WTC11 (cell line): ENCODE results near the gene POLR3B. TPM values are rescaled to one million over a fixed set of nuclear protein-coding genes. Genes with fewer than 3 reads are reported as not detected.

Experiments
- ATAC-seq: fragments of 200-7000 bp; cut with Tn5 transposase; 2 replicates; pipeline ENCODE4 v1.10.0; 2021; ENCODE audit warnings: mild to moderate bottlenecking, moderate library complexity
- CTCF ChIA-PET: fragments of 300-600 bp; sonication (Branson Sonifier 250); formaldehyde crosslinking; loops from one replicate; lab custom pipeline; 2021; ENCODE audit warnings: antibody characterized with exemption; lab: Charles Lee
- POLR2A ChIA-PET: fragments of 350-600 bp; sonication (Branson Sonifier 250); formaldehyde crosslinking; loops from one replicate; lab custom pipeline; 2021; ENCODE audit warnings: antibody characterized with exemption; lab: Charles Lee
- DNase-seq: peaks from one replicate; pipeline ENCODE4 v3.0.0; 2021; ENCODE audit warnings: low spot score
- H3K27ac Mint-ChIP-seq: 2 replicates; pipeline ENCODE4 v1.8.0; 2021; ENCODE audit warnings: mixed read lengths
- H3K27me3 Mint-ChIP-seq: 2 replicates; pipeline ENCODE4 v1.8.0; 2021; ENCODE audit warnings: low read depth, mild to moderate bottlenecking, moderate library complexity, mixed read lengths
- H3K36me3 Mint-ChIP-seq: 2 replicates; pipeline ENCODE4 v1.8.0; 2021; ENCODE audit warnings: mixed read lengths
- H3K4me1 Mint-ChIP-seq: 2 replicates; pipeline ENCODE4 v1.8.0; 2022; ENCODE audit warnings: mixed read lengths
- H3K4me3 Mint-ChIP-seq: 2 replicates; pipeline ENCODE4 v1.8.0; 2021; ENCODE audit warnings: mild to moderate bottlenecking, moderate library complexity, mixed read lengths
- H3K9me3 Mint-ChIP-seq: 2 replicates; pipeline ENCODE4 v1.8.0; 2021; ENCODE audit warnings: mixed read lengths
- CTCF ChIP-seq: fragments of 200-600 bp; IDR thresholded peaks from 2 replicates; pipeline ENCODE4 v1.8.0; 2022; ENCODE audit warnings: antibody characterized with exemption
- GRHL2 ChIP-seq: fragments of 250-450 bp; sonication (Bioruptor Pico); IDR thresholded peaks from 2 replicates; pipeline ENCODE4 v1.8.0; 2022; ENCODE audit warnings: mild to moderate bottlenecking, moderate library complexity; ENCODE audit not compliant: insufficient replicate concordance, severe bottlenecking
- HMGA2 ChIP-seq: fragments of 250-450 bp; sonication (Bioruptor Pico); IDR thresholded peaks from 2 replicates; pipeline ENCODE4 v1.4.0; 2021; ENCODE audit warnings: mild to moderate bottlenecking, moderate library complexity
- KAT7 ChIP-seq: sonication (generic); formaldehyde crosslinking; IDR thresholded peaks from 2 replicates; pipeline ENCODE4 v1.8.1; 2023; ENCODE audit warnings: missing genetic modification reagents, mild to moderate bottlenecking, borderline replicate concordance
- NFATC4 ChIP-seq: fragments of 250-450 bp; sonication (Bioruptor Pico); IDR thresholded peaks from 2 replicates; pipeline ENCODE4 v1.9.0; 2021; ENCODE audit warnings: mild to moderate bottlenecking
- NR3C1 ChIP-seq: sonication (generic); formaldehyde crosslinking; conservative IDR thresholded peaks from 2 replicates; pipeline ENCODE4 v1.8.1; 2023; ENCODE audit warnings: low read depth, mild to moderate bottlenecking, missing genetic modification reagents
- RELA ChIP-seq: sonication (generic); formaldehyde crosslinking; IDR thresholded peaks from 2 replicates; pipeline ENCODE4 v1.8.1; 2022; ENCODE audit warnings: missing genetic modification reagents, mild to moderate bottlenecking, borderline replicate concordance
- RORB ChIP-seq: fragments of 250-450 bp; sonication (Bioruptor Pico); IDR thresholded peaks from 2 replicates; pipeline ENCODE4 v1.9.0; 2021; ENCODE audit warnings: mild to moderate bottlenecking
- SOX15 ChIP-seq: fragments of 250-450 bp; sonication (Bioruptor Pico); IDR thresholded peaks from 2 replicates; pipeline ENCODE4 v1.9.0; 2021; ENCODE audit warnings: mild to moderate bottlenecking
- TCF7 ChIP-seq: sonication (generic); formaldehyde crosslinking; IDR thresholded peaks from 2 replicates; pipeline ENCODE4 v1.8.0; 2022; ENCODE audit warnings: mild to moderate bottlenecking, low read depth, missing genetic modification reagents, moderate library complexity
- ZNF263 ChIP-seq: sonication (generic); formaldehyde crosslinking; IDR thresholded peaks from 2 replicates; pipeline ENCODE4 v1.8.1; 2022; ENCODE audit warnings: low read depth, mild to moderate bottlenecking, moderate library complexity, missing genetic modification reagents
- ZNF512 ChIP-seq: sonication (generic); formaldehyde crosslinking; IDR thresholded peaks from 2 replicates; pipeline ENCODE4 v1.8.1; 2022; ENCODE audit warnings: missing genetic modification reagents, borderline replicate concordance
- ZNF671 ChIP-seq: fragments of 250-450 bp; sonication (Bioruptor Pico); IDR thresholded peaks from 2 replicates; pipeline ENCODE4 v1.8.0; 2021; ENCODE audit warnings: mild to moderate bottlenecking
- total RNA-seq: library from RNA; stranded (reverse); gene quantifications from 3 replicates; pipeline ENCODE4 v1.2.3, GENCODE V29; 2021
- TF ChIP-seq, protein P1 (sequence below): fragments of 250-450 bp; sonication (Bioruptor Pico); conservative IDR thresholded peaks from 2 replicates; pipeline ENCODE4 v1.9.0; 2021; ENCODE audit warnings: mild to moderate bottlenecking
- TF ChIP-seq, protein P2 (sequence below): sonication (generic); formaldehyde crosslinking; IDR thresholded peaks from 2 replicates; pipeline ENCODE4 v1.8.0; 2022; ENCODE audit warnings: missing genetic modification reagents
- TF ChIP-seq, protein P3 (sequence below): sonication (generic); formaldehyde crosslinking; conservative IDR thresholded peaks from 2 replicates; pipeline ENCODE4 v1.8.1; 2023; ENCODE audit warnings: mild to moderate bottlenecking, low read depth, missing genetic modification reagents, moderate library complexity

POLR3B gene
- total RNA-seq, 1 experiment from 2014 or later: 9.0 TPM

DNA sequence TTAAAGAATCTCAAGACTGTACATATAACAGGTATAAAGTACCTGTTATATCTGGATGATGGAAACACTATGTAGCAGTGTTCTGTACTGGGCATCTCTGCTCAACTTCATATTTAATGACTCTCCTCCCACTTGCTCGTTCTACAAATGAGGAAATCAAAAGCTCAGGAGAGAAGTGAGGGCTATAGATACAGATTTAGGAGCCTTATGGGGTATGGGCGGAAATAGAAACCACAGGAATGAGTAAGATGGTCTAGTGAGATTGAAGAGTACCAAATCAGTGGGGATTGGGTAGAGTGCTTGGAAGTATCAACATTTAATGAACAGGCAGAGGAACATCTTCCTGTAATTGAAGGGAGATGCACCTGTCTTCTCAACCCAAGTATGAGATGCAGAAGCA lies 23.8 kb upstream of the POLR3B start:
- Mint-ChIP-seq H3K36me3 (peaks cover 9% of the 10 kb centered on the region), H3K4me3 (no peak overlapping the region), H3K27me3 (no peaks in the 10 kb centered on the region), H3K9me3 (peaks cover 13% of the 10 kb centered on the region), H3K27ac (no peak overlapping the region), H3K4me1 (peaks cover 32% of the 10 kb centered on the region)
- ATAC-seq (no peak), DNase-seq (no peak)
- ChIA-PET CTCF (no interaction called here), POLR2A (no interaction called here)
- TF ChIP-seq NR3C1 (CRISPR knock-in tag) (no peak), ZNF263 (CRISPR knock-in tag) (no peak), ZNF671 (CRISPR knock-in tag) (no peak), ZNF512 (no peak), SOX15 (no peak), NFATC4 (CRISPR knock-in tag) (no peak), GRHL2 (CRISPR knock-in tag) (no peak), HMGA2 (CRISPR knock-in tag) (no peak), TCF7 (no peak), CTCF (no peak)
- TF ChIP-seq, protein P1, sequence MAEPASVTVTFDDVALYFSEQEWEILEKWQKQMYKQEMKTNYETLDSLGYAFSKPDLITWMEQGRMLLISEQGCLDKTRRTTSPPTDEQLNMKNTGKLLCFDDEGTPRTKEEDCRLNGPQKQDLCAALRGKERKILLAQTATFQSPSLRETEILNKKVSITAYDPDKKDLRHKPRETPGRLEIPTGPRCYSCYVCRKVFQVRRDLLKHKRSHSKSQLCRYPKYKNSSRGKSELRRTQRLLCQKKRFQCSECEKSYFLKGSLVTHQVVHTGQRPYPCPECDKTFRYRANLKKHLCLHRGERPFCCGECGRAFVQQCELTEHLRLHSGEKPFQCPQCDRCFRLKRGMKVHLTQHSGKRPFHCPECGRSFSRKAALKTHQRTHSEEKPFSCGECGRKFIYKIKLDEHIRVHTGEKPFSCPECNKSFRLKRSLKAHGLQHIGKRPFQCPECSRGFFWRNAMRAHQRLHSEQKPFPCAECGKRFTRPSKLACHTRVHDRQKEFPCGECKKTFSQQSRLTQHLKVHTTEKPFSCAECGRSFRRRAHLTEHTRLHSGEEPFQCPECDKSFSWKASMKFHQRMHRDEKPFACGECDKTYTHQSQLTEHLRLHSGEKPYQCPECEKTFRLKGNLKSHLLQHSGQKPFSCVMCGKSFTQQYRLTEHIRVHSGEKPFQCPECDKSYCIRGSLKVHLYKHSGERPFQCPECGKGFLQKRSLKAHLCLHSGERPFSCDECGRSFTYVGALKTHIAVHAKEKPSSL (CRISPR knock-in tag): no peak
- TF ChIP-seq, protein P2, sequence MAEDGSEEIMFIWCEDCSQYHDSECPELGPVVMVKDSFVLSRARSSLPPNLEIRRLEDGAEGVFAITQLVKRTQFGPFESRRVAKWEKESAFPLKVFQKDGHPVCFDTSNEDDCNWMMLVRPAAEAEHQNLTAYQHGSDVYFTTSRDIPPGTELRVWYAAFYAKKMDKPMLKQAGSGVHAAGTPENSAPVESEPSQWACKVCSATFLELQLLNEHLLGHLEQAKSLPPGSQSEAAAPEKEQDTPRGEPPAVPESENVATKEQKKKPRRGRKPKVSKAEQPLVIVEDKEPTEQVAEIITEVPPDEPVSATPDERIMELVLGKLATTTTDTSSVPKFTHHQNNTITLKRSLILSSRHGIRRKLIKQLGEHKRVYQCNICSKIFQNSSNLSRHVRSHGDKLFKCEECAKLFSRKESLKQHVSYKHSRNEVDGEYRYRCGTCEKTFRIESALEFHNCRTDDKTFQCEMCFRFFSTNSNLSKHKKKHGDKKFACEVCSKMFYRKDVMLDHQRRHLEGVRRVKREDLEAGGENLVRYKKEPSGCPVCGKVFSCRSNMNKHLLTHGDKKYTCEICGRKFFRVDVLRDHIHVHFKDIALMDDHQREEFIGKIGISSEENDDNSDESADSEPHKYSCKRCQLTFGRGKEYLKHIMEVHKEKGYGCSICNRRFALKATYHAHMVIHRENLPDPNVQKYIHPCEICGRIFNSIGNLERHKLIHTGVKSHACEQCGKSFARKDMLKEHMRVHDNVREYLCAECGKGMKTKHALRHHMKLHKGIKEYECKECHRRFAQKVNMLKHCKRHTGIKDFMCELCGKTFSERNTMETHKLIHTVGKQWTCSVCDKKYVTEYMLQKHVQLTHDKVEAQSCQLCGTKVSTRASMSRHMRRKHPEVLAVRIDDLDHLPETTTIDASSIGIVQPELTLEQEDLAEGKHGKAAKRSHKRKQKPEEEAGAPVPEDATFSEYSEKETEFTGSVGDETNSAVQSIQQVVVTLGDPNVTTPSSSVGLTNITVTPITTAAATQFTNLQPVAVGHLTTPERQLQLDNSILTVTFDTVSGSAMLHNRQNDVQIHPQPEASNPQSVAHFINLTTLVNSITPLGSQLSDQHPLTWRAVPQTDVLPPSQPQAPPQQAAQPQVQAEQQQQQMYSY (CRISPR knock-in tag): no peak

DNA sequence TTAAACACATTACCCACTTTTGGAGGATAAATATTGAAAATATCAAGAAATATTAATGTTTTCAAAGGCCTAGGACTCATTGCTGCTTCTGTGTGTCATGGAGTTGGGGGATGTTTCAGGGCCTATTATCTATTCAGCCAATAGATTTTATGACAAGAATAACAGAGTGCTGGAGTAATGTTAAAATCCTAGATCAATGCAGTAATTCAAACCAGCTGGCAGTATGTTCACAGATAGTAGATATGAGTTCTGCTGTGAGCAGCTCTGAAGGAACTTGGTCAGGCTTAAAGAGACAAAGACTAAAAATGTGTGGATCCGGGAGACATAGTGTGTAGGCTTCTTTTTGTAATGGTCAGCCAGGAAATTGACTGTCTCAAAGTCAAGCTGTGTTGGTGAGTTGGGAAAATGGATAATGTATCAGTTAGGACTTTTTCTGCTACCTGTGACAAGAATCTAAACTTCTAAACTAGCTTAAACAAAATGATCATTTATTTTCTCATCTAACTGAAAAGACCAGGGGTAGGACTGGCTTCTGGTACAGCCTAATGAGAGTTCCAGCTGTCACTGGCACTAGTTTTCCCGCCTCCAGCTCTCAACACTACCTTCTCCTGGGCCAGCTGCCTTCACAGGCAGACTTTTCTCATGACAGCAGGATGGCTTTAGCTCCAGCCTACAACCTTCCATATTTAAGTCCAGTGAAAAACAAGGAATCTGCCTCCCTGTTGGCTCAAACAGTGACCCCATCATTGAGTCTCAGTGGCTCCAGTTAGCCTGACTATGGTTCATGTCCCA lies 16.3 kb upstream of the POLR3B start:
- ATAC-seq: no peak
- POLR2A ChIA-PET: no interaction called here
- no peak overlapping the region for H3K4me3 Mint-ChIP-seq
- H3K9me3 Mint-ChIP-seq: no peaks in the 10 kb centered on the region
- H3K36me3 Mint-ChIP-seq: no peaks in the 10 kb centered on the region
- H3K27me3 Mint-ChIP-seq: no peaks in the 10 kb centered on the region
- no peak for DNase-seq
- CTCF ChIA-PET: interaction anchor here (0.9 to 1.3 kb wide), 2 partner anchors 59 to 577 kb away, joined by 3 to 4 read pairs; no protein-coding TSS in a partner anchor
- H3K27ac Mint-ChIP-seq: no peak overlapping the region
- H3K4me1 Mint-ChIP-seq: 0 out of 2 replicates have a peak, but pooled peaks cover 3% of the 10 kb centered on the region
- TF ChIP-seq, protein P3, sequence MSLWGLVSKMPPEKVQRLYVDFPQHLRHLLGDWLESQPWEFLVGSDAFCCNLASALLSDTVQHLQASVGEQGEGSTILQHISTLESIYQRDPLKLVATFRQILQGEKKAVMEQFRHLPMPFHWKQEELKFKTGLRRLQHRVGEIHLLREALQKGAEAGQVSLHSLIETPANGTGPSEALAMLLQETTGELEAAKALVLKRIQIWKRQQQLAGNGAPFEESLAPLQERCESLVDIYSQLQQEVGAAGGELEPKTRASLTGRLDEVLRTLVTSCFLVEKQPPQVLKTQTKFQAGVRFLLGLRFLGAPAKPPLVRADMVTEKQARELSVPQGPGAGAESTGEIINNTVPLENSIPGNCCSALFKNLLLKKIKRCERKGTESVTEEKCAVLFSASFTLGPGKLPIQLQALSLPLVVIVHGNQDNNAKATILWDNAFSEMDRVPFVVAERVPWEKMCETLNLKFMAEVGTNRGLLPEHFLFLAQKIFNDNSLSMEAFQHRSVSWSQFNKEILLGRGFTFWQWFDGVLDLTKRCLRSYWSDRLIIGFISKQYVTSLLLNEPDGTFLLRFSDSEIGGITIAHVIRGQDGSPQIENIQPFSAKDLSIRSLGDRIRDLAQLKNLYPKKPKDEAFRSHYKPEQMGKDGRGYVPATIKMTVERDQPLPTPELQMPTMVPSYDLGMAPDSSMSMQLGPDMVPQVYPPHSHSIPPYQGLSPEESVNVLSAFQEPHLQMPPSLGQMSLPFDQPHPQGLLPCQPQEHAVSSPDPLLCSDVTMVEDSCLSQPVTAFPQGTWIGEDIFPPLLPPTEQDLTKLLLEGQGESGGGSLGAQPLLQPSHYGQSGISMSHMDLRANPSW (CRISPR knock-in tag): no peak
- TF ChIP-seq KAT7 (CRISPR knock-in tag) (no peak), ZNF671 (CRISPR knock-in tag) (no peak), RELA (CRISPR knock-in tag) (no peak), RORB (CRISPR knock-in tag) (no peak)
- TF ChIP-seq, protein P2 (CRISPR knock-in tag): no peak
